HG03039 (cell line): Measurements from ENCODE around the gene MARVELD3.

Source experiments
- ATAC-seq: cut with Tn5 transposase; IDR thresholded peaks from one replicate; pipeline ENCODE4 v1.9.1; 2021; ENCODE audit warnings: mild to moderate bottlenecking, moderate library complexity; ENCODE audit not compliant: unreplicated experiment

MARVELD3 gene

DNA sequence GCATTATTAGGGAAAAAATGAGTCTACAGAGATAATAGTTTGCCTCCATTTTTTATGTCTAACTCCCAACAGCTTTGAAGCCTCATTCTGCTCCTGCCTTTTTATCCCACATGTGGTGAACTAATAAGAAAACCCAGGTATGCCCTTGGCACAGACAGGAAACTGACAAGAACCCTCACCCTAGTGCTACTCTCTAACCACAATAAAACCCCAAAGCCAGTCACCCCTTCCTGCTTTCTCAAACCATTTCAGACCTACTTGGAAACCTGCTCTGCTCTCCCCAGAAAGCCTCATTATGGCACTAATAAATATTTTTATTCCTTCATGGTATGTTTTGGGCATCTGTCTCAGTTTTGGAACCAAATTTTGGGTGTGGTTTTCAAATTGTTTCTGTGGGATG is 3.9 kb upstream of the MARVELD3 start:
- no peak for ATAC-seq

DNA sequence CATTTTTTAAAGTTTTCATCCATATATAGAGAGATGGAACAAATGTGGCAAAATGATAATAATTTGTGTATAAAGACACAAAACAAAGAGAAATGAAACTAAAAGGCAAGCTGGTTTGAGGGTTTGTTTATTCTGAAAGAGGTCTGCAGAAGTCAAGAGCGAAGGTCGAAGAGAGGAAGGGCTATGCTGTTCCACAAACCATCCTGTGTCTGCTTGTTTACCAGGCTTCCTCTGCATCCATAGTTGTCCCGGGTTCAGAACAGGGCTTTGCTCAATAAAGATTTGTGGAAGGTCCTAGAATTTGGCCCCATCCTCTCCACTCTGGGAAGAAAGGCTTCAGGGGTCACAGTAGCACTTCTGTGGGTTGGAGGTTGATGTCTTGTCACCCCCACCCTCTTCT is 2.4 kb upstream of the MARVELD3 start:
- no peak for ATAC-seq

DNA sequence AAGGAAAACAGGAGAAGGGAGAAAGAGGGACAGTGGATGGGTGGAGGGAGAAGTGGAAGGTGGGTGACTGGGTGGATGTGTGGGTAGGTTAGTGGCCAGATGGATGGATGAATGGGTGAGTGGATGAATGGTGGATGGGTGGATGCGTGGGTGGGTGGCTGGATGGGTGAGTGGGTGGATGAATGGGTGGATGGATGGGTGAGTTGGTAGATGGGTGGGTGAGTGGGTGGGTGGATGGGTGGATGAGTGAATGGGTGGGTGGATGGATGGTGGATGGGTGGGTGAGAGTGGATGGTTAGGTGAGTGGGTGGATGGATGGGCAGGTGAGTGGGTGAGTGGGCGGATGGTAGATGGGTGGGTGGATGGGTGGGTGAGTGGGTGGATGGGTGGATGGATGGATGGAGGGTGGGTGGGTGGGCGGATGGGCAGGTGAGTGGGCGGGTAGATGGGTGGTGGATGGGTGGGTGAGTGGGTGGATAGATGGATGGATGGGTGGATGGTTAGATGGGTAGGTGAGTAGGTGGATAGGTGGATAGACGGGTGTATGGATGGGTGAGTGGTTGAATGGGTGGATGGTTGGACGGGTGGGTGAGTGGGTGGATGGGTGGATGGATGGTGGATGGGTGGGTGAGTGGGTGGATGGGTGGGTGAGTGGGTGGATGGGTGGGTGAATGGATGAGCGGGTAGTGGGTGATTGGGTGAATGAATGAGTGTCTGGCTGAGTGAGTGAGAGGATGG is 702 bp upstream of the MARVELD3 start:
- no peak for ATAC-seq

DNA sequence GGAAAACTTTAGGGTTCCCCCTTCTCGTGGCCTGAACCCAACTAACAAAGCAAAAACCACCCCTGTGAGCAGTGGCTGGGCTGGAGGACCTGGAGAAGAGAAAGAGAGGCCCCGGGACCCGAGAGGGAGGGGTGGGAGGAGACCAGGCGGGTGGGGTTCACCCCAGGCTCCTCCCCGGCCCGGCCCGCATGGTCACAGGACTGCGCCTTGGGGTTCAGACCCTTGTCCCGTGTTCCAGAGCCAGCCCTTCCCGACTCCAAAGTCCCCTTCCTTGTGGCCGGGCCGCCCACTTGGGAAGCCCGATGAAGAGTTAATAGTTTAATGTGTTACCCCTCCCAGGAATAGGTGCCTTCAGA is 852 bp downstream of the MARVELD3 start:
- ATAC-seq = no peak

DNA sequence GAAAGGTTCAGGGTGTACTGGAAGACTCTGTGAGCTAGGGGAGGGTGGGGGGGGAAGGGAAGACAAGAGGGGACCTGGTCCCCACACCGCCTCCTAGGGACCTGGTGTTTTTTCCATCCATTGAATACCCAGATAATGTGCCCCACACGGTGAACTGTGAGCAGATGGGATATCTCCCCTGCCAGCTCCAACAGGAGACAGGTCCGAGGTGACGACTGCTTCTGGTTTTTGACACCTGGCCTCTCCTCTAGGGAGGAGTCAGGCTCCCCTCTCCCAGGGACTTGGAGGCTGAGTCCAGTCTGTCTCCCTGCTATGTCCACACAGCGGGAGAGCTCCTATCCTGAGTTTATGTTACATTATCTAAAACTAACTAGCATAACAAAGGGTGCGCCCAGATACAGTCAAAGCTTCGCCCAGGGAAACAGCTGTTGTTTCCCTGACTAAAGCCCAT is 1.8 kb downstream of the MARVELD3 start:
- ATAC-seq = no peak

DNA sequence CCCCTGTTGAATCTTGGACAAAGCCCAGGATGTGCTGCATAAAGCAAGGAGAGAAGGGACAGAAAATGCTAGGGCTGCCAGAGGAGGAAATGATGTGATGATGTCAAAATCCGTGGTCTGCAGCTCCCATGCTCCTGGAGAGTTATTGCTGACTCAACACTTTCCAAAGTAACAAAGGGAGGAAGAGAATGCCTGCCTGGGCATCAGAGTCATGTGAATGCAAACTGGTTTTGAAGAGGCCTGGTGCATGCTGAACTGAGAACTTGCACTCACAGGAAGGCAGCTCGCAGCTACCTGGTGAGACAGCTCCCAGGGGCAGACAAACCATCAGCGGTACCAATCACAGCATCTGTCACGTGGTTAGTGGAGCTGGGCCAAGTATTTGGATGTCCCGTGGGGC is 2.8 kb downstream of the MARVELD3 start:
- ATAC-seq = no peak

DNA sequence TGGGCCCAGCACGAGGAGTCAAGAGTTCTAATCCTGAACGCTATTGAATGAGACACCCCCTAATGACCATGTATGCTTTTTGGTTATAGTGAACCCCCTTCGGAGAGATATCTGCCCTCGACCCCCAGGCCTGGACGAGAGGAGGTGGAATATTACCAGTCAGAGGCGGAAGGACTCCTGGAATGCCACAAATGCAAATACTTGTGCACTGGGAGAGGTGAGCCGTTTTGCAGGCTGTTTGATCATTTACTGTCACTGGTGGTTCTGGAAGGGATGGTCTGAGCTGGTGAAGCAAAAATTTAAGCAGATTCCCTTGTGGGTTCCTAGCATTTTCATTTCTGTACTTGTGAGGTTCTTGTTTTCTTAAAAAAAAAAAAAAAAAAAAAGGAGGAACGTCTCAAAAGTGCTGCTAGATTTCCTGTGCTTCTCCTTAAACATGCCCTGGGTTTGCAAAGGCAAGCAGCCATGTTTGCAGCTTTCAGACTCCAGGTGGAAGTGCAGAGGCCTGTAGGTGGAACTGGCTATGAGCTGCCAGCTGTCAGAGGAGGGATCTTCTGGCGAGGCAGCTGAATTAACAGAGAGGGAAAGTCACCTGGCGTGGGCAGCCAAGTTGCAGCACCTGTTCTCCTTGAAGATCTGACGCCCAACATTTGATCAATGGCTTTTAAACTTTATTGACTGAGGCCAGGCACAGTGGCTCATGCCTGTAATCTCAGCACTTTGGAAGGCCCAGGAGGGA is 3.5 kb downstream of the MARVELD3 start:
- no peak for ATAC-seq

DNA sequence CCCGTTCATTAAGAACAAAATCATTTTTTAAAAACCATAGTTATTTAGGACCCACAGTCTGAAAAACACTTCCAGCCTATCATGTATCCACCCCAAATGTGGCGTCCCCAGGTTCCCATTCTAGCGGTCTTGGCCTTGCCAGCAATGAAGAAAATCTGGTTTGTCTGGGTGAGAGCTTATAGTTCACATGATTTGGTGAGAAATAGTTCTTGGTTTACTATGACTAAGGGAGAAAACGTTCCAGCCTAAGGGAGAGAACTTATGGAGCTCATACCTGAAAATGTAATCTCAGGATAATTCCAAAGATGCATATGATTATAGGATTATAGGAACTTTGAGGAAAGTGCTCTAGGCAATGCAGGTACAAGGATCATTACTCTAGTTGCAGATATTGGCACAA is 4.8 kb downstream of the MARVELD3 start:
- ATAC-seq = no peak

DNA sequence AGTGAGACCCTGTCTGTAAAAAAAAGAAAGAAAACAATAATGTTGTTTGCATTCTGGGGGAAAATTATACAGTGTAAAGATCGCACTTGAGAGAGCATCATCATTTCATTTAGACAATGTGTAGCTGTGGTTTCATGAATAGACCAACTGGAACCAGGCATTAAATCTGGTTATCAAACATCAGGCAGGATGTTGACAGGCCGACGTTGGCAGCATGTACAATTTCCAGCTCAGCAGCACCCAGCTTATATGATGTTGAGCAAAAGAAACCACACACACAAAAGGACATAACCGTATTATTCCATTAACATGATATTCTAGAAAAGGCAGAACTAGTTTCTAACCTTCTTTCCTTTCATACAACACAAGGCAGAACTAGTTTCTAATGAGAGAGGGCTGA is 5.8 kb downstream of the MARVELD3 start:
- ATAC-seq = no peak

DNA sequence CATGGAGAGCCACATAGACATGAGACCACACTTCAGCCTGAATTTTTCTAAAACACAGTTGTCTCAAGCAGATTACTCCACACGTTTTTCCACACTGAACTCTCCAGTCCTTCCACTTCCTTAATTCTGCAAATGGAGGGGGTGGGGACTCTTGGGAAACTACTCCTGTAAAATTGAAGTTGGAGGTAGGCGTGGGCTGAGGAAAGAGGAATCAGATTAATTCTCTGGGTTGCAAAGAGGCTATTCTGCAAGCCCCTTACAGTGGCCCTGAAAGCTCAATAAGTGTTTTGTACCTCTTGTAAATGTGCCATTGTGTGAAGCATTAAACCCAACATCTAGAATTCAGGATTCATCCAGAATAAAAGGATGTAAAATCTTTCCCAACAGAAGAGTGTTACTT is 9.6 kb downstream of the MARVELD3 start:
- no peak for ATAC-seq

DNA sequence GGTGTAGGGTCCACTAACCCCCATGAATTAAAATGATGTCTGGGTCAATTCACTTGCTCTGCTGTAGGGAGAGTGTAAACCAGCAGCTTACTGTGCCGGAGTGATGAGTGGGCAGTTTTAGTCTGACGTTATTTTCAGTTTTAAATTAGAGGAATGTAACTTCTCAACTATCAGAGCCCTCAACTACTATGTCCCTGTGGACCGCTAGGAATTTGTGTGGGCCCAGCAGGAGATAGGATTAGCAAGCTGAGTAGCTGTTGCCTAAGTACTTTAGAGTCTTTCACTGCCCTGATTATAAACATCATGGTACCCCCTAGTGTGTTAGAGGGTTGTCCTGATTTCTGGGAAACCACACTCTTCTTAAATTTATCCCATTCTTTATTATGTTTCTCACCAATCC is 11.4 kb downstream of the MARVELD3 start:
- ATAC-seq = no peak

DNA sequence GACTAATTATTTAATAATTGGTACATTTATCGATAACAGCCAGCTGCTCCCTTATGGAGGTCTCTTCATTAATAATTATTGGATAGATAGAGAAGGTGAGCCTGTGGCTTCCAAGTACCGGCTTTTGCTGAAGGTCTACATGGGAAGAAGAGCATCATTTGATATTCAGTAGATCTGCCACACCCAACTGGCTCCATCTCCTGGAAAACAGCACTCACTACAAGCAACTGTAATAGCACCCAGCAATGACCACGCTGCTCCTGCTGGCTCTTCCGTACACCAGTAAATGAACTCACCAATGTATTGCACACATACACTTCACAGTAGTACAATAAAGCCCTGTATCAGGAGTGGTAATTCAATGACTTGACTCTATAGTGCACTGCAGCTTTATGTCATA is 19.5 kb downstream of the MARVELD3 start:
- no peak for ATAC-seq

DNA sequence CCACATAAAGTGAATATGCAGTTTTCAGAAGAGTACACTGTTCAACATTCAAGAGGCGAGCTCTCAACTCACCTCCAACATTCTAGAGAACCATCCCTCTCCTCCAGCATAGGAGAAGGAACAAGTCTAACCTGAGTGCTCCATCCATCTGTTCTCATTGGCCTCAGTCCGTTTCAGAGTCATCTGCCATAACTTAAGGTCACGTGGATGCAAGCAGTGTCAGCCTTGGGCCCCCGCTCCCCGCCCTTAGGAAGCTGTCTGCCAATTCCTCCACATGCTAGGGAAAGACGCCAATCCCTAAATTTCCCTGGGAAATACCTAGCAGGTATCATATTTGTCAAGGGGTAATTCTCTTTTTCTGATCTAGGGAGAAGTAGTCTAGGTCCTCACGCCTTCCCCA is 21.4 kb downstream of the MARVELD3 start:
- ATAC-seq = no peak

DNA sequence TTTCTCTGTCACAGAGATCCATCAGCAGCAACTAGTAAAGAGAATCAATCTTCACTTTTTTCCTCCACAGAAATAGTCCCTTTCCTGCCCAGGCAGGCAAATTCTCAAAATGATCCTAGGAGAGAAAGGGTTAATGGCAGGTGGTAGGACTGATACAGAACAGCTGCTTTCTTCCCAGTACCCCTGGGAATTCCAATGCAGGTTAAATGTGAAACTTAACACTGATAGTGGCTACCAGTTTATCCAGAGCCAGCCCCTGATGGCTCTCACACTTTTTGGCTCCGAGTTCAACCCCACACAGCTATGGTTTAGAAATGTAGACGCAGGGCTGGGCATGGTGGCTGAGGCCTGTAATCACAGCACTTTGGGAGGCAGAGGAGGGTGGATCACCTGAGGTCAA is 22.2 kb downstream of the MARVELD3 start:
- ATAC-seq = no peak

DNA sequence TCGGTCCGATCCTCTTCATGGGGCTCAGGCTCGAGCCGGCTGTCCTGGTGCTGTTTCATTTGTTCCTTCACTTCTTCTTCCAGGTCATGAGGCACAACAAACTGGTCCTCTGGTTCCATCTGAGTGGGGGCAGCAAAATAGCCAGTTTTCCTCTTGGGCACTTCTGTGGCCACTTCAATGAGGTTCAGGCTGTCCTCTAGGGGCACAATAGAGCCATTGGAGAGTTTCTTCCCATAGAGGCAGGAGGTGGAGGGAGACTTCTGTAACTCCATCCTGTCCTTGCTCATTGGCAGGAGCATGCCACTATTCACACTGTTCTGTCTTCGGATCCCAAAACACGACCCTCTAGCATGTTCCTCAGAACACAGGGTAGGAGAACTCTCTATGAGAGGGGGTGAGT is 22.9 kb downstream of the MARVELD3 start:
- ATAC-seq = no peak

DNA sequence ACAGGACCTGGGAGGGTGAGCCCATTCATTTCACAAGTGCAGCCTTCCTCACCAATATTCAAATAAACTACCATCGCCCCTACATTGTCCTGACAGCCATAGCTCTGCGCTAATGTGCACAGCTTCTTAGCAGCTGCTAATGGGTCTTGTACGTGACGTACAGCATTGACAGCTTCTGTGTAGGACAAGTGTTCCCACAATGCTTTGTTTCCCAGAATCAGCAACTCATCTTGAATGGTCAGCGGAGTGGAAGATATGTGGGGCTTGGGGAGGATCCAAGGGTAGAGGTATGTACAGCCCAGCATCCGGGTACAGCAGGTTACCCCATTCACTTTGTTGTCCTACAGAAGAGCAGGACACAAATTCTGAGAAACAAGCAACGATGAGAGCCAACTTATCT is 23.7 kb downstream of the MARVELD3 start:
- no peak for ATAC-seq

DNA sequence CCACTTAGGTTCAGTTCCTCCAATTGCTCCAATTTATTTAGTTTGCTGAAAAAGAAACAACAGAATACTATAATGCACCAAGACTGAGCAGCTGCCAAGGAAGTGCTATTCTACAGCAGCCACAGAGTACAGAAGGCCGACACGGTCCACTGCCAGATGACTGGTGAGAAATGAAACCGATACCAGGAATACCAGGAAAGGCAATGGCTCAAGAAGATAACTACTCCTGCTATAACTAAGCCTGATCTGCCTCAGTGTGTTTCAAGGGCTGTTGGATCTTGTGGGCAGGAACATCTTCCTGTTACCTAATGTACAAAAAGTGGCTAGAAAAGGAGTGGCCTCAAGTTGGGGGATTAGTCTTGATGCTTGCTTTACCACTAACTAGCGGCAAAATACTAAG is 32.8 kb downstream of the MARVELD3 start:
- ATAC-seq = no peak

DNA sequence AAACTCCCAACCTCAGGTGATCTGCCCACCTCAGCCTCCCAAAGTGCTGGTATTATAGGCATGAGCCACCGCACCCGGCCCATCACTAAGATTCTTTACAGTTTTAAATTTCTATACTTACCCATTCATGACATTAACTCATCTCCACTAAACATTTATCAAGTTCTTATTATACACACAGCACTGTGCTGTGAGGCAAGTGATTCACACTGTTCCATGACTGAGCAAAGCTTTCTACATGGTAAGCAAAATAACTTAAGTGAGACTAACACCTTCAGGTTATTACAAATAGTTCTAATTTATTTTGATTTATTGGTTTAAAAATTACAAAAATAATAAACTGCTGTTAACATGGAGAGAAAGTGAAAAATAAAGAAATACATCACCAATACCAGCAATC is 33.5 kb downstream of the MARVELD3 start:
- ATAC-seq = no peak

DNA sequence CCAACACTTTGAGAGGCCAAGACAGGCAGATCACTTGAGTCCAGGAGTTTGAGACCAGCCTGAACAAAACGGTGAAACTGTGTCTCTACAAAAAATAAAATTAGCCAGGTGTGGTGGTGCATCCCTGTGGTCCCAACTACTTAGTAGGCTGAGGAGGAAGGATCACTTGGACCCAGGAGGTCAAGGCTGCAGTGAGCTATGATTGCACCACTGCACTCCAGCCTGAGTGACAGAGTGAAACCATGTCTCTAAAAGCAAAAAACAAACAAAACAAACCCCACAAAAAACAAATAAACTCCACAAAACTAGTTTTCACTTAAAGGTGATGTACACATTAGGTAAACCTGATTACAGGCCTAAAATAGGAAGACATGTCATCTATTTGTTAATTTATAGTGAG is 40.3 kb downstream of the MARVELD3 start:
- no peak for ATAC-seq

DNA sequence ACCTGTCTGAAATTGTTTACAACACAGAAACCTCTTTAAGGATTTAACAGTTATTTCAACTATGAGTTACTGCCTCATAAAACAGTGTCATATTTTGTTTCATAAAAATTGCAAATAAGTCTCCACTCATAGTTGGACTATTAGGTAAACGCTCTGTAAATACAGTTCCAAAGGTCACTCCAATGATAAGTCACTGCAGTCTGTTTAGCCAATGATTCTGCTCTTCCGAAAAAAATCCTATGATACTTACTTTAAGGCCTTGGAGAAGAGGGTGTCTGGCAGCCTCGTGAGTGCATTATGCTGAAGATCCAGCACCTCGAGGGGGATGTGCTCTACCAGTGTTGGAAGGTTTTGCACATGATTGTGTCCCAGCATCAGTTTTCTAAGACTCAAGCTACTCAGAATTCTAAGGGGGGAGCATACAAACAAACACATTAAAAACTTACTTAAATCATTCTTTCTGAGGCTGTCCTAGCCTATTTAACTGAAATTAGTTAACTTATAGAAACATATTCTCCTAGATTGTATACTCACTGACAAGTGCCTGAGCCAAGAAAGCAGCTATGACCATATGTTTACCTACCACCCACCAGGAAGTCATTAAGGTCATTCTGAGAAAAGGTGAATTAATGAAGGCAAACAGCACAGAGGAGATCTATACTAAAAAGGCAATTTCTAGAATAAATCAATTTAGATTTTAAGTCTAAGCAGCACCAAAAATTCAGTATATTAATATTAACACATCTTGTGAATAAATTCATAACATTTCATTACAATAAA is 41.1 kb downstream of the MARVELD3 start:
- no peak for ATAC-seq

DNA sequence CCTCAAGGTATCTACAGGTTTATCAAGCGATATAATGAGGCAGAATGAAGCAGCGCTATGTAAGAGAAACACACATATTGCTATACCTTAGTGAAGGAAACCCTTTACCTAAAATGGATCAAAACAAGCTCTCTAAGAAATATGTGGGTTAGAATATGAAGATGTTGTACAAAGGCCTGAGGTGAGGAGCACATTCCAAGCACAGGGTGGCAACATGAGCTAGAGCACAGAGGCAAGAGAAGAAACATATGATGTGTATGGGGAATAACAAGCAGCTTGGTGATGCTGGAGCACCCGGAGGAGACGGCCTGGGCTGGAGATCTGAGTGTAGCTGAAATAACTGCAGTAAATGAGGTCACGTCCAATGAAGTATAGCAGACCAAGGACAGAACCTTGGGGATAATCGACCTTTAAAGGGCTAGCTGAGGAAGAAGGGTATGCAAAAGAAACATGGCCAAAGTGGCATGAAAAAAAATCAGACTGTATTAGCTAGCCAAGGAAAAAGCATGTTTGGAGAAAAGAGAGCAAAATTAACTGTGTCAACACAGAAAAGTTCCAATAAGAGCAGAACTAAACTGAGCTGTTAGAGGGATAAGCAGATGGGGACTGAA is 44.0 kb downstream of the MARVELD3 start:
- ATAC-seq = no peak

DNA sequence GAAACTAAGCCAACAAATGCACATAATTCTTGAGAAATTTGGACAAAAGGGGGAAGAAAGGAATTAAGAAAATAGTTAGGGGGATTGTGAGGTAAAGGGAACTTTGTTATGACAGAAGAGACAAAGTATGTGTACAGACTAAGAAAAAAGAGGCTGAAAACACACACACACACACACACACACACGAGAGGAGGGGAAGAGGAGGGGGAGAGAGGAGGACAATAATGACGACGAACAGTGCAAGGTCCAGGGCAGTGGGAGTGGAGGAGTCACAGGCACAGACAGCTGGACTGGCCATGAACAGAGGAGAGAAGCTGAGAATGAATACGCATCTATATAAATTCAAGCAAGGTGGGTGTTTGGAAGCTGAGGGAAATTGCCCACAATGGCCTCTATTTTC is 44.6 kb downstream of the MARVELD3 start:
- no peak for ATAC-seq
